Osteoblast (primary cell): ENCODE results near the gene TEDC2. TPM values are rescaled to one million over a fixed set of nuclear protein-coding genes. Genes with fewer than 3 reads are reported as not detected.

Experiments
- DNase-seq: peaks from one replicate; pipeline ENCODE4 v3.0.0; 2011; ENCODE audit warnings: low spot score, mixed read lengths; ENCODE audit not compliant: insufficient read length; ENCODE audit errors: missing footprints
- H2AFZ ChIP-seq: 2 replicates; pipeline ENCODE4 v1.6.0; 2011; ENCODE audit warnings: mild to moderate bottlenecking, low read length
- H3K27ac ChIP-seq: 2 replicates; pipeline ENCODE4 v1.5.1; 2011; ENCODE audit warnings: mild to moderate bottlenecking, low read depth, low read length, moderate library complexity
- H3K27me3 ChIP-seq: 2 replicates; pipeline ENCODE4 v1.6.0; 2012; ENCODE audit warnings: mild to moderate bottlenecking, control low read depth, inconsistent platforms, low read length, moderate library complexity; ENCODE audit not compliant: insufficient read depth
- H3K36me3 ChIP-seq: 2 replicates; pipeline ENCODE4 v1.5.1; 2011; ENCODE audit warnings: mild to moderate bottlenecking, low read length, control low read depth, moderate library complexity; ENCODE audit not compliant: insufficient read depth
- H3K4me1 ChIP-seq: 2 replicates; pipeline ENCODE4 v1.5.1; 2011; ENCODE audit warnings: mild to moderate bottlenecking, low read length, control low read depth, moderate library complexity; ENCODE audit not compliant: insufficient read depth
- H3K4me2 ChIP-seq: 2 replicates; pipeline ENCODE4 v1.6.0; 2011; ENCODE audit warnings: mild to moderate bottlenecking, low read length; ENCODE audit not compliant: insufficient read depth
- H3K4me3 ChIP-seq: fragments of 200-600 bp; sonication (generic); 3 replicates; pipeline ENCODE4 v1.5.1; 2012; ENCODE audit warnings: mild to moderate bottlenecking, low read length, inconsistent platforms; ENCODE audit not compliant: insufficient read depth
- H3K79me2 ChIP-seq: 2 replicates; pipeline ENCODE4 v1.6.0; 2012; ENCODE audit warnings: mild to moderate bottlenecking, low read length, control low read depth, inconsistent platforms; ENCODE audit not compliant: insufficient read depth
- H3K9me3 ChIP-seq: 2 replicates; pipeline ENCODE4 v1.5.1; 2011; ENCODE audit warnings: low read depth, low read length, control low read depth
- H4K20me1 ChIP-seq: 2 replicates; pipeline ENCODE4 v1.6.0; 2012; ENCODE audit warnings: mild to moderate bottlenecking, low read length, control low read depth; ENCODE audit not compliant: insufficient read depth
- CTCF ChIP-seq: IDR thresholded peaks from 2 replicates; pipeline ENCODE4 v1.5.1; 2011; ENCODE audit warnings: mild to moderate bottlenecking, low read depth, low read length, moderate library complexity; ENCODE audit errors: extremely low read depth
- total RNA-seq: library from RNA; depleted of rRNA; stranded (reverse); fragments of >200 nt; gene quantifications from 2 replicates; pipeline ENCODE4 v1.2.3, GENCODE V29; 2012

The TEDC2 gene
- total RNA-seq, 1 donor = 5.1 TPM

DNA sequence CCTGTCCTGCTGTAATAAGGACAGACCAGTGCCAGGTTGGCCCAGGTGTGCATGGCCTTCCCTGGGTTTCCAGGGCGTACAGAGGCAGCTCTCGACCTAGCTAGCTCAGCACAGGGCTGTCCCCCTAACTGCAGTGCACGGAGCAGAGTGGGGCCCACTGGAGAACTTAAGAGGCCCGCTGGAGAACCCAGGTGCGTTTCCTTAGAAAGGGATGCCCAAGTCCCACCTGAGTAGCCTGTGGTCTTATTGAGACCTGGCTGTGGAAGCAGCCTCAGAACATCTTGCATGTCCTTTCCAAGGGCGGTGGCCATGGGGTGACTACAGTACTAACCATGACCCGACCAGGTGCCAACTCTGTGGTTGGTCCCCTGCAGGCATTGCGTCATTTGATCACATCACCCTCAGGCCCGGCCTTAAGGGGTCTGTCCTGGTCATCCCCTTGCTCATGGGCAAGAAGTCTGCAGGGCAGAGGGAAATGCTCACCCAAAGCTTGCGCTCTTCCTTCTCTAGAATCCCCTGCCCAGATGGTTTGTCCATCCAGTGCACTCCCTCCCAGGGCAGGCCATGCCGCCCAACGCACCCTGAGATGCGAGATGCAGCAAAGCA lies 34.0 kb upstream of the TEDC2 start:
- peaks cover 9% of the 10 kb centered on the region for H3K27me3 ChIP-seq
- DNase-seq = no peak
- peaks cover 1% of the 10 kb centered on the region for H3K36me3 ChIP-seq
- H3K79me2 ChIP-seq = peaks cover 15% of the 10 kb centered on the region
- no peaks in the 10 kb centered on the region for H3K9me3 ChIP-seq
- H3K4me3 ChIP-seq = no peak overlapping the region
- no peak overlapping the region for H3K27ac ChIP-seq
- peaks cover 6% of the 10 kb centered on the region for H4K20me1 ChIP-seq
- peaks cover 10% of the 10 kb centered on the region for H3K4me1 ChIP-seq
- no peak for TF ChIP-seq CTCF
- H2AFZ ChIP-seq = no peak overlapping the region
- H3K4me2 ChIP-seq = no peak overlapping the region

GRCh38 chr16:2426941-2427361 lies 33.0 kb upstream of the TEDC2 start:
- peak; percentile 68 for DNase-seq
- peaks cover 22% of the 10 kb centered on the region for H3K79me2 ChIP-seq
- peaks cover 6% of the 10 kb centered on the region for H4K20me1 ChIP-seq
- H3K27me3 ChIP-seq = peaks cover 7% of the 10 kb centered on the region
- H3K4me2 ChIP-seq = no peak overlapping the region
- no peak overlapping the region for H3K27ac ChIP-seq
- no peak overlapping the region for H2AFZ ChIP-seq
- H3K36me3 ChIP-seq = peaks cover 4% of the 10 kb centered on the region
- peaks cover 10% of the 10 kb centered on the region for H3K4me1 ChIP-seq
- no peak overlapping the region for H3K4me3 ChIP-seq
- no peaks in the 10 kb centered on the region for H3K9me3 ChIP-seq
- no peak for TF ChIP-seq CTCF

DNA sequence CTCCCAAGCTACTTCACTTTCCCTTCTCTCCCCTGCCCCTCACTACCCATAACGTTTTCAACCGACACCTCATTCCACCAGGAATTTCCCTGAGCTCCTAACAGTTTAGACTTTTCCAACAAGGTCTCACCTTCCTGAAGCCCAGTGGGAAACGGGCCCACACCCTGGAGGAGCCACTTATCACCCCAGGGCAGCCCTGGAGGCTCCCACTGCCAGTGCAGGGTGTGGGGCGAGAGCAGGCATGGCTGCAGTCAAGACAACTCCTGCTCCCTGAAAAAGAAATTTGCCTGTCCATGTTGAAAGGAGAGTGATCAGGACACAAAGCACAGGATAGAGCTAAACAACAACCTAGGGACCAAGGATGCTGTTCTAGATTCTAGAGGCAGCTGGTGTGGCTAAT lies 32.4 kb upstream of the TEDC2 start:
- Histone ChIP-seq H3K27me3 (peaks cover 3% of the 10 kb centered on the region), H3K9me3 (no peaks in the 10 kb centered on the region), H3K4me3 (no peak overlapping the region), H3K27ac (no peak overlapping the region), H3K79me2 (peaks cover 28% of the 10 kb centered on the region), H2AFZ (no peak overlapping the region), H3K36me3 (peaks cover 10% of the 10 kb centered on the region), H3K4me1 (peaks cover 10% of the 10 kb centered on the region), H3K4me2 (no peak overlapping the region), H4K20me1 (peaks cover 6% of the 10 kb centered on the region)
- TF ChIP-seq CTCF = no peak
- no peak for DNase-seq

DNA sequence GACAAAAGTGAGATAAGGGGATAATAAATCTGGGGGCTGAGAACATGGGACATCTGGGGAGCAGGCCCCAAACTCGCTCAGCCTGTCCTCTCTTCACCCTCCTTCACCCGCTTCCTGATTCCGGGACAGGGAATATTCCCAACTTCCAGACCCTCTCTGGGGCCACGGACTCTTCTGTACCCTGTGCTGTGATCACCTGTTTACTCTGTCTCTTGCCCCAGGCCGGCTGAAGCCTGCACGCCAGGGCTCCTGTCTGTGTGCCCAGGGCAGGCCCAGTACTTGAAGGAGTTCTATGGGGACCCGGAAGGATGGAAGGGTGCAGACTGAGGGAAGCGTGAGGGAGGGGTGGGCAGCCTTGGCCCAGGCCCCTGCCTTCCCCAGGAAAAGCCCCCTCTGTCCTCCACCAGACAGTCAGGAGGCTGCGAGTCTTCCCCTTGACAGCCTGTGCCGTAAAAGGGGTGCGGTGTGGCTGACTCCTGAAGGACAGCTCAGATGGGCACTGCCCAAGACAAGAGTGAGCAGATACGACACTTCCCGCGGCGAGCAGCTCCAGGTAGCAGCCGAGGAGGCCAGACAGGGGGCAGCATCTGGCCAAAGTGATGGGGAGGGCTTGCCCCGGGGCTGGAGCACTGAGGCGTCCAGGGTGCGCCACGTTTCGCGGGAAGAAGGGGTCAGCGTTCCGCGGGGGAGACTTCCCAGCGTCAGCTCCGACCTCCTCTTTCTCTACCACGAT lies 31.7 kb upstream of the TEDC2 start:
- Histone ChIP-seq H3K79me2 (peaks cover 35% of the 10 kb centered on the region), H2AFZ (peak overlapping the region; percentile 93), H4K20me1 (peaks cover 6% of the 10 kb centered on the region), H3K4me3 (peak overlapping the region; percentile 87), H3K27ac (peak overlapping the region; percentile 75), H3K9me3 (no peaks in the 10 kb centered on the region), H3K36me3 (peaks cover 15% of the 10 kb centered on the region), H3K4me2 (peak overlapping the region; percentile 89), H3K4me1 (peaks cover 10% of the 10 kb centered on the region), H3K27me3 (no peaks in the 10 kb centered on the region)
- peak; percentile 85 for DNase-seq
- peak; percentile 13 for TF ChIP-seq CTCF
